ENCODE results near the gene EIF3B. TPM values are rescaled to one million over a fixed set of nuclear protein-coding genes. Genes with fewer than 3 reads are reported as not detected.

Gene EIF3B
- total and polyA plus RNA-seq, 2 of the 4 experiments (the other 2 are of a cell fraction), result 105 to 201 TPM

DNA sequence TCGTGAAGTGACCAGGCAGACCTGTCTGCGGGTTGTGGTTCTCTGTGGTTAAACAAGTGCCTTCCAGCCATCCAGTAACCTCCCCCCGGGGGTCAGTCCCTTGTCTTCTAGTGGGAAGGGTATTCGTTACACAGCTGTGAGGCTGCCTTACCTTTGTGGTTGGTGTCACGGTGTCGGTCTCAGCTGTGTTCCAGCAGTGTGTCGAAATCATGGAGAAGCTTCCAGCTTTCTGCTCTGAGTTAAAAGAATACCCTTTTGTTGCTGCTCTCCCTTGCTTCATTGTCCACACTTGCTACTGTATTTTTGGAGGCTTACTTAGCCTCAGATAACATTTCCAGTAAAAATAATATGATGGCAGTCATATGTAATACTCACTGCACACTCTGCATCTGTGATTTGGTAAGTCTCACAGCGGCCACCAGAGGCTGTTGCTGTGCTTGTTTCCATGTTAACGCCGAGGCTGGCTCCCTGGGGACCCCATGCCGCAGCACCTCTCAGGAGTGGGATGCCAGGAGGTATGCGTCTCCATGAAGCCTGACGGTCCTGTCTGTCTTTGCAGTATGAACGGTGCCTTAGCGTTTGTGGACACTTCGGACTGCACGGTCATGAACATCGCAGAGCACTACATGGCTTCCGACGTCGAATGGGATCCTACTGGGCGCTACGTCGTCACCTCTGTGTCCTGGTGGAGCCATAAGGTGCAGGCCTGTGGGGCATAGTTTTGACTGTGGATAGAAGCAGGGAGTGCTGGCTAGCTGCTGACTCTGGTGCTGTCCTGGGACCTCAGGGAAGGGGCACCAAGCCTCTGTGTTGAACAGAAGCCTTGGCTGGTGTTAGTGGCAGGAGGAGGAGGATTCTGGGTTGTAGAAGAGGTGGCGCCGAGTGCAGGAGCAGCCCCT, 20.5 kb downstream of the EIF3B start:
- H3K9me3 ChIP-seq (ENCODE audit: control insufficient read depth, insufficient read depth, low read length), result no peaks in the 10 kb centered on the region
- no peak overlapping the region for H2BK20ac ChIP-seq (ENCODE audit: low read depth, low read length)
- H2BK15ac ChIP-seq (ENCODE audit: low read depth, low read length), result no peak overlapping the region
- H3K27me3 ChIP-seq (ENCODE audit: control insufficient read depth, insufficient read depth, low read length), result no peaks in the 10 kb centered on the region
- H3K4me1 ChIP-seq (ENCODE audit: control insufficient read depth, insufficient read depth, low read length), result no peaks in the 10 kb centered on the region
- no peak overlapping the region for H3K27ac ChIP-seq (ENCODE audit: insufficient read depth, low read length)
- no peak overlapping the region for H2AFZ ChIP-seq (replicated peaks; ENCODE audit: low read length, poor library complexity)
- CTCF ChIA-PET, result no interaction called here
- 99% methylated on average over 18 of the region's 26 CpGs; no CpG with 5 or more reads in 1 of the 2 experiments for WGBS, 2 experiments (ENCODE audit: extremely low coverage in 2 of 2, insufficient read length in 1 of 2)
- no peak overlapping the region for H2BK5ac ChIP-seq (ENCODE audit: low read depth, low read length, poor library complexity, severe bottlenecking)
- TF ChIP-seq, protein P1, sequence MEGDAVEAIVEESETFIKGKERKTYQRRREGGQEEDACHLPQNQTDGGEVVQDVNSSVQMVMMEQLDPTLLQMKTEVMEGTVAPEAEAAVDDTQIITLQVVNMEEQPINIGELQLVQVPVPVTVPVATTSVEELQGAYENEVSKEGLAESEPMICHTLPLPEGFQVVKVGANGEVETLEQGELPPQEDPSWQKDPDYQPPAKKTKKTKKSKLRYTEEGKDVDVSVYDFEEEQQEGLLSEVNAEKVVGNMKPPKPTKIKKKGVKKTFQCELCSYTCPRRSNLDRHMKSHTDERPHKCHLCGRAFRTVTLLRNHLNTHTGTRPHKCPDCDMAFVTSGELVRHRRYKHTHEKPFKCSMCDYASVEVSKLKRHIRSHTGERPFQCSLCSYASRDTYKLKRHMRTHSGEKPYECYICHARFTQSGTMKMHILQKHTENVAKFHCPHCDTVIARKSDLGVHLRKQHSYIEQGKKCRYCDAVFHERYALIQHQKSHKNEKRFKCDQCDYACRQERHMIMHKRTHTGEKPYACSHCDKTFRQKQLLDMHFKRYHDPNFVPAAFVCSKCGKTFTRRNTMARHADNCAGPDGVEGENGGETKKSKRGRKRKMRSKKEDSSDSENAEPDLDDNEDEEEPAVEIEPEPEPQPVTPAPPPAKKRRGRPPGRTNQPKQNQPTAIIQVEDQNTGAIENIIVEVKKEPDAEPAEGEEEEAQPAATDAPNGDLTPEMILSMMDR (conservative IDR thresholded peaks at IDR 0.05; ENCODE audit: low read depth, low read length), result no peak
- no peak for TF ChIP-seq RAD21 (IDR thresholded peaks at IDR 0.05; ENCODE audit: low read length)
- TF ChIP-seq MAFK (IDR thresholded peaks at IDR 0.05; ENCODE audit: low read depth, low read length), result no peak
- no peak for TF ChIP-seq POLR2A (IDR thresholded peaks at IDR 0.05; ENCODE audit: low read depth, low read length)
- no peak for TF ChIP-seq FOS (IDR thresholded peaks at IDR 0.05; ENCODE audit: low read depth, low read length)
- no peak for TF ChIP-seq CHD1 (IDR thresholded peaks at IDR 0.05; ENCODE audit: low read depth, low read length)
- peak; percentile 29 for TF ChIP-seq CEBPB (IDR thresholded peaks at IDR 0.05; ENCODE audit: low read depth, low read length)
- TF ChIP-seq, protein P2, sequence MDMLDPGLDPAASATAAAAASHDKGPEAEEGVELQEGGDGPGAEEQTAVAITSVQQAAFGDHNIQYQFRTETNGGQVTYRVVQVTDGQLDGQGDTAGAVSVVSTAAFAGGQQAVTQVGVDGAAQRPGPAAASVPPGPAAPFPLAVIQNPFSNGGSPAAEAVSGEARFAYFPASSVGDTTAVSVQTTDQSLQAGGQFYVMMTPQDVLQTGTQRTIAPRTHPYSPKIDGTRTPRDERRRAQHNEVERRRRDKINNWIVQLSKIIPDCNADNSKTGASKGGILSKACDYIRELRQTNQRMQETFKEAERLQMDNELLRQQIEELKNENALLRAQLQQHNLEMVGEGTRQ (IDR thresholded peaks at IDR 0.05; ENCODE audit: low read depth, low read length), result no peak
- TF ChIP-seq RCOR1 (IDR thresholded peaks at IDR 0.05; ENCODE audit: insufficient replicate concordance, low read length), result no peak
- H3K23ac ChIP-seq (ENCODE audit: low read depth, low read length), result no peak overlapping the region
- POLR2A ChIA-PET (ENCODE audit: unreplicated experiment), result no interaction called here
- H3K36me3 ChIP-seq (ENCODE audit: control insufficient read depth, insufficient read depth, low read length), result peaks cover 88% of the 10 kb centered on the region
- no peak overlapping the region for H3K14ac ChIP-seq (replicated peaks; ENCODE audit: low read depth, low read length)
- H3K18ac ChIP-seq (ENCODE audit: low read depth, low read length), result no peak overlapping the region
- no peak overlapping the region for H4K5ac ChIP-seq (ENCODE audit: low read depth, low read length)
- H4K20me1 ChIP-seq (ENCODE audit: insufficient read depth, low read length), result peaks cover 43% of the 10 kb centered on the region
- in situ Hi-C loops (cut with MboI; ENCODE audit: low sequenced_read_pairs) (no loop called here), dilution Hi-C loops (cut with HindIII; ENCODE audit: low sequenced_read_pairs, unreplicated experiment) (no loop called here), intact Hi-C loops (cut with micrococcal nuclease) (no loop called here)
- no peak overlapping the region for H3K4me2 ChIP-seq (ENCODE audit: low read depth, low read length)
- H3K4me3 ChIP-seq (ENCODE audit: insufficient read depth, low read depth, low read length), result no peak overlapping the region
- no peak overlapping the region for H3K9ac ChIP-seq (ENCODE audit: low read depth, low read length)
- peaks cover 3% of the 10 kb centered on the region; the same call in 1 of the 2 replicates for H3K9me1 ChIP-seq (ENCODE audit: insufficient read depth, low read length)
- no peak overlapping the region for H4K8ac ChIP-seq (ENCODE audit: low read depth in 2 of 2, low read length in 2 of 2)
- no peak overlapping the region for H4K91ac ChIP-seq (ENCODE audit: insufficient read depth, low read depth, low read length)
- DNase-seq, result no peak
- H2BK120ac ChIP-seq (ENCODE audit: low read depth, low read length), result no peak overlapping the region
- no peak overlapping the region for H3K4ac ChIP-seq (ENCODE audit: low read depth, low read length)
- H2AK9ac ChIP-seq (replicated peaks; ENCODE audit: low read depth, low read length, poor library complexity), result no peak overlapping the region
- no peak overlapping the region for H3K56ac ChIP-seq (ENCODE audit: extremely low read depth, insufficient read depth, low read length)
- no TSS peak for BruUV-seq (replicated peaks)
- peaks cover 23 to 55% of the 10 kb centered on the region in 2 experiments for H3K79me1 ChIP-seq (ENCODE audit: low read depth in 1 of 2, low read length in 2 of 2)
- ATAC-seq (ENCODE audit: low read depth), result no peak
- H2AK5ac ChIP-seq (ENCODE audit: low read depth, low read length), result no peak overlapping the region
